Peyer's patch (tissue), 4 donors: ENCODE data around the gene RFPL2. TPM values are rescaled to one million over a fixed set of nuclear protein-coding genes. Genes with fewer than 3 reads are reported as not detected.

ENCODE experiments used
- DNase-seq, 3 donors: peaks; one replicate each; pipeline ENCODE4 v3.0.0-alpha.2; 2017 to 2019
- H3K27ac ChIP-seq, 4 donors: fragments of 200-600 bp; sonication (generic); one replicate each; pipeline ENCODE4 v1.5.1; 2016 to 2019
- H3K27me3 ChIP-seq, 2 donors: fragments of 200-600 bp; sonication (generic); one replicate each; pipeline ENCODE4 v1.5.1; 2019
- H3K36me3 ChIP-seq, 3 donors: fragments of 200-600 bp; sonication (generic); one replicate each; pipeline ENCODE4 v1.5.1; 2016 to 2019
- H3K4me1 ChIP-seq, 4 donors: fragments of 200-600 bp; sonication (generic); one replicate each; pipeline ENCODE4 v1.5.1; 2016 to 2019
- H3K4me3 ChIP-seq, 4 donors: fragments of 200-600 bp; sonication (generic); 1 replicate in 3 of 4; 2 replicates in 1 of 4; pipeline ENCODE4 v1.5.1; 2016 to 2019; ENCODE audit warnings: mild to moderate bottlenecking in 1 of 4
- H3K9me3 ChIP-seq, 4 donors: fragments of 200-600 bp; sonication (generic); one replicate each; pipeline ENCODE4 v1.5.1; 2016 to 2019; ENCODE audit warnings: mild to moderate bottlenecking in 1 of 4
- CTCF ChIP-seq, 6 experiments: fragments of 450-650 bp in 4 of 6; fragments of 200-600 bp in 2 of 6; sonication (generic) in 1 of 6; IDR thresholded peaks; one replicate each; pipeline ENCODE4 v1.5.1; 2017 to 2019; ENCODE audit warnings: antibody characterized with exemption in 6 of 6, mild to moderate bottlenecking in 3 of 6, moderate library complexity in 1 of 6
- POLR2A ChIP-seq, 2 donors: fragments of 450-650 bp; IDR thresholded peaks; one replicate each; pipeline ENCODE4 v1.5.1; 2017; ENCODE audit warnings: antibody characterized with exemption in 2 of 2, mild to moderate bottlenecking in 2 of 2, moderate library complexity in 2 of 2
- total RNA-seq, 4 donors: library from RNA; depleted of rRNA; stranded (reverse); fragments of >200 nt; gene quantifications; one replicate each; pipeline ENCODE4 v1.1.0, GENCODE V29; 2016

The RFPL2 gene
- total RNA-seq, 4 donors from 2014 or later = not detected

GRCh38 chr22:32206774-32207758 lies 2.2 kb upstream of the RFPL2 start:
- TF ChIP-seq CTCF (IDR thresholded peaks at IDR 0.05) = peak in 5 of 6 experiments; percentile 8 to 78 (median 68)
- TF ChIP-seq POLR2A (IDR thresholded peaks at IDR 0.05) = no peak
- peak in 2 of 3 donors; percentile 67 to 75 for DNase-seq
- peaks cover 0 to 23% (median 3%) of the 10 kb centered on the region in 4 donors for H3K4me1 ChIP-seq
- H3K4me3 ChIP-seq = no peak overlapping the region
- no peak overlapping the region for H3K27ac ChIP-seq
- no peaks in the 10 kb centered on the region for H3K9me3 ChIP-seq
- no peaks in the 10 kb centered on the region for H3K36me3 ChIP-seq
- no peaks in the 10 kb centered on the region for H3K27me3 ChIP-seq

- TF ChIP-seq CTCF (IDR thresholded peaks at IDR 0.05) (no peak), POLR2A (IDR thresholded peaks at IDR 0.05) (no peak)
- no peaks in the 10 kb centered on the region for H3K36me3 ChIP-seq
- H3K4me1 ChIP-seq = peaks cover 0 to 23% (median 3%) of the 10 kb centered on the region in 4 donors
- H3K9me3 ChIP-seq = no peaks in the 10 kb centered on the region
- no peaks in the 10 kb centered on the region for H3K27me3 ChIP-seq
- no peak for DNase-seq
- no peak overlapping the region for H3K27ac ChIP-seq
- H3K4me3 ChIP-seq = no peak overlapping the region
Observed at GRCh38 chr22:32205974-32206773, 1.3 kb upstream of the RFPL2 start.

- H3K9me3 ChIP-seq = no peaks in the 10 kb centered on the region
- no peaks in the 10 kb centered on the region for H3K36me3 ChIP-seq
- TF ChIP-seq CTCF (IDR thresholded peaks at IDR 0.05) = no peak
- no peak for DNase-seq
- no peaks in the 10 kb centered on the region for H3K27me3 ChIP-seq
- peaks cover 0 to 23% (median 3%) of the 10 kb centered on the region in 4 donors for H3K4me1 ChIP-seq
- no peak overlapping the region for H3K27ac ChIP-seq
- peak overlapping the region in 3 of 4 donors; percentile 20 to 44 (median 41) for H3K4me3 ChIP-seq
Observed at GRCh38 chr22:32204040-32204855, 625 bp downstream of the RFPL2 start.

- TF ChIP-seq CTCF (IDR thresholded peaks at IDR 0.05) (no peak), POLR2A (IDR thresholded peaks at IDR 0.05) (no peak)
- Histone ChIP-seq H3K27me3 (no peaks in the 10 kb centered on the region), H3K27ac (no peak overlapping the region), H3K4me1 (peaks cover 0 to 23% (median 3%) of the 10 kb centered on the region in 4 donors), H3K9me3 (no peaks in the 10 kb centered on the region), H3K36me3 (no peaks in the 10 kb centered on the region), H3K4me3 (peak overlapping the region in 3 of 4 donors; percentile 32 to 44 (median 41))
- DNase-seq = no peak
Observed at GRCh38 chr22:32203181-32204039, 1.5 kb downstream of the RFPL2 start.
